Measurements from ENCODE around the gene MDP1. TPM values are rescaled to one million over a fixed set of nuclear protein-coding genes. Genes with fewer than 3 reads are reported as not detected.

The MDP1 gene
- total RNA-seq, 3 donors from 2014 or later: 13.1 to 20.8 (median 17.1) TPM

DNA sequence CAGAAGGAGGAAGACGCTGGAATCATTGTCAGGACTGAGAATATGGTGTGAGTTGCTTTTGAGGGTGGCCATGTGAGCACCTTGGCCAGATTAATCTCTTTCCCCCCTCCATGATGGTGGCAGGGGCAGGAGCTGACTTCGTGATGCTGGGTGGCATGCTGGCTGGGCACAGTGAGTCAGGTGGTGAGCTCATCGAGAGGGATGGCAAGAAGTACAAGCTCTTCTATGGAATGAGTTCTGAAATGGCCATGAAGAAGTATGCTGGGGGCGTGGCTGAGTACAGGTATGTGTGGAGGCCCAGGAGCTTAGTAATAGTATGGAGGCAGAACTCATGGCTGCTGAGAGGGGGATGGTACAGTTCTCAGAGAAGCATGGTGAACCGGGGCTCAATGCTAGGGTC is 22.3 kb upstream of the MDP1 start:
- peak overlapping the region in 1 of 2 donors; percentile 16 for H3K27ac ChIP-seq

DNA sequence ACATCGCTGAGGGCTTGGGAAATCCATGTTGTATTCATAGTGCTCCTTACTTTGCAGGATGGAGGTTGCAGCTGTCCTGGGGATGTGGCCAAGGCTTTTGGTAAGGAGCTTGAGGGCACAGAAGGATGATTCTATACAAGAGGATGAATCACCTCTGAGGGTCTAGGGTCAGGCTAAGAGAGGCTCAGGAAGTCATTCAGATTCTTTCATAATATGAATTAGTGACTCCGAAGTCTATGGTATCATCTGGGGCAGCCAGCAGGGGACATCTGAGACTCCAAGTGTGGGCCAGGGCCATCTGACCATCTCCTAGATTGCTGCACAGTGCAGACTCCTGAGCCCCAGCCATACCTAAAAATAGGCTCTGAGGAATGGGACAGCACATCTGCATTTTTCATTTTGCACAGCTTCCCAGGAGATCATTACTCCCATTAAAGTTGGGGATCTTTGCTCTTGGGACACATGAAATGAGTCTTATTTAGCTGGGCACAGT is 21.6 kb upstream of the MDP1 start:
- TF ChIP-seq POLR2AphosphoS5 (IDR thresholded peaks at IDR 0.05): no peak
- no peak for TF ChIP-seq POLR2A (IDR thresholded peaks at IDR 0.05)
- TF ChIP-seq, protein P1, sequence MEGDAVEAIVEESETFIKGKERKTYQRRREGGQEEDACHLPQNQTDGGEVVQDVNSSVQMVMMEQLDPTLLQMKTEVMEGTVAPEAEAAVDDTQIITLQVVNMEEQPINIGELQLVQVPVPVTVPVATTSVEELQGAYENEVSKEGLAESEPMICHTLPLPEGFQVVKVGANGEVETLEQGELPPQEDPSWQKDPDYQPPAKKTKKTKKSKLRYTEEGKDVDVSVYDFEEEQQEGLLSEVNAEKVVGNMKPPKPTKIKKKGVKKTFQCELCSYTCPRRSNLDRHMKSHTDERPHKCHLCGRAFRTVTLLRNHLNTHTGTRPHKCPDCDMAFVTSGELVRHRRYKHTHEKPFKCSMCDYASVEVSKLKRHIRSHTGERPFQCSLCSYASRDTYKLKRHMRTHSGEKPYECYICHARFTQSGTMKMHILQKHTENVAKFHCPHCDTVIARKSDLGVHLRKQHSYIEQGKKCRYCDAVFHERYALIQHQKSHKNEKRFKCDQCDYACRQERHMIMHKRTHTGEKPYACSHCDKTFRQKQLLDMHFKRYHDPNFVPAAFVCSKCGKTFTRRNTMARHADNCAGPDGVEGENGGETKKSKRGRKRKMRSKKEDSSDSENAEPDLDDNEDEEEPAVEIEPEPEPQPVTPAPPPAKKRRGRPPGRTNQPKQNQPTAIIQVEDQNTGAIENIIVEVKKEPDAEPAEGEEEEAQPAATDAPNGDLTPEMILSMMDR (IDR thresholded peaks at IDR 0.05): no peak
- H3K4me1 ChIP-seq: peaks cover 3 to 31% of the 10 kb centered on the region in 2 donors
- H3K27ac ChIP-seq: no peak overlapping the region

More for the DNA sequence above, 22.3 kb upstream of the MDP1 start:
- TF ChIP-seq POLR2A (IDR thresholded peaks at IDR 0.05) (no peak), POLR2AphosphoS5 (IDR thresholded peaks at IDR 0.05) (no peak)
- TF ChIP-seq, protein P1 (IDR thresholded peaks at IDR 0.05): no peak
- no peaks in the 10 kb centered on the region for H3K9me3 ChIP-seq
- no peak for DNase-seq (ENCODE audit: low spot score in 2 of 2)
- no peaks in the 10 kb centered on the region for H3K36me3 ChIP-seq
- no peak overlapping the region for H3K4me3 ChIP-seq
- H3K4me1 ChIP-seq: peaks cover 3 to 29% of the 10 kb centered on the region in 2 donors
- no peaks in the 10 kb centered on the region for H3K27me3 ChIP-seq
- intact Hi-C loops (cut with DNase I; ENCODE audit: low total_unique reads): no loop called here

DNA sequence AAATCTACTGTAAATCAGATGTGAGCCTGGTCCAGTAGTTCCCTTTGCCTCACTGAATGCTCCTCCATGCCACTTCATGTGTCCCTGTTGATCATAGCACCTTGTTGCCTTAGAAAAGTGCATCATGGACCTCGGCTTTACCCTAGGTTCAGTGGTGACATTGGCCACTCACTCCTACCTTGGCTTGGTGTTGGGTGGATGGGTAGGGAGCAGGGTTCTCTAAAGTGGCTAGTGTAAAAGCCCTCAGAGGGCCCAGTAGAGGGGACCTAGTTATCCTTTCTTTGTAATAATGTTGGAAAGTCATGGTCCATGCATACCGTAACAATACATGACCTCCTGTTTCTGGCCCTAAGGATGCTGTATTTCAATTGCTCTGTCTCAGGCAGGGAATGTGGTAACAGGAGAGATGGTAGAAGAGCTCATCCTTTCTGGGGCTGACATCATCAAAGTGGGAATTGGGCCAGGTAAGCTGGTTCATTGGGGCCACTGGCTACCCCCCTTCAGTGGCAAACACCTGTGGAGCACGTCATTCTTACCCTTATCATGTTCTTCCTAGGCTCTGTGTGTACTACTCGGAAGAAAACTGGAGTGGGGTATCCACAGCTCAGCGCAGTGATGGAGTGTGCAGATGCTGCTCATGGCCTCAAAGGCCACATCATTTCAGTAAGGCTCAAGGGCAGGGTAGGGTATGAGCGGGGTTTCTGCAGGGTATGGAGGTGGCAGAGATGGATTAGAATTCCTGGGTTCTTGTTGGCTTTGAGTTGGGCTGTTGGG is 21.0 kb upstream of the MDP1 start:
- no peak for DNase-seq (ENCODE audit: low spot score in 2 of 2)
- Histone ChIP-seq H3K4me1 (peaks cover 3 to 31% of the 10 kb centered on the region in 2 donors), H3K4me3 (no peak overlapping the region), H3K9me3 (no peaks in the 10 kb centered on the region), H3K27me3 (no peaks in the 10 kb centered on the region), H3K27ac (no peak overlapping the region), H3K36me3 (no peaks in the 10 kb centered on the region)
- TF ChIP-seq, protein P1 (IDR thresholded peaks at IDR 0.05): no peak
- TF ChIP-seq POLR2AphosphoS5 (IDR thresholded peaks at IDR 0.05): no peak
- no peak for TF ChIP-seq POLR2A (IDR thresholded peaks at IDR 0.05)
- intact Hi-C loops (cut with DNase I; ENCODE audit: low total_unique reads): no loop called here

More for the DNA sequence above, 21.6 kb upstream of the MDP1 start:
- Histone ChIP-seq H3K27me3 (no peaks in the 10 kb centered on the region), H3K4me3 (no peak overlapping the region), H3K9me3 (no peaks in the 10 kb centered on the region), H3K36me3 (no peaks in the 10 kb centered on the region)
- intact Hi-C loops (cut with DNase I; ENCODE audit: low total_unique reads): no loop called here
- DNase-seq (ENCODE audit: low spot score in 2 of 2): no peak

DNA sequence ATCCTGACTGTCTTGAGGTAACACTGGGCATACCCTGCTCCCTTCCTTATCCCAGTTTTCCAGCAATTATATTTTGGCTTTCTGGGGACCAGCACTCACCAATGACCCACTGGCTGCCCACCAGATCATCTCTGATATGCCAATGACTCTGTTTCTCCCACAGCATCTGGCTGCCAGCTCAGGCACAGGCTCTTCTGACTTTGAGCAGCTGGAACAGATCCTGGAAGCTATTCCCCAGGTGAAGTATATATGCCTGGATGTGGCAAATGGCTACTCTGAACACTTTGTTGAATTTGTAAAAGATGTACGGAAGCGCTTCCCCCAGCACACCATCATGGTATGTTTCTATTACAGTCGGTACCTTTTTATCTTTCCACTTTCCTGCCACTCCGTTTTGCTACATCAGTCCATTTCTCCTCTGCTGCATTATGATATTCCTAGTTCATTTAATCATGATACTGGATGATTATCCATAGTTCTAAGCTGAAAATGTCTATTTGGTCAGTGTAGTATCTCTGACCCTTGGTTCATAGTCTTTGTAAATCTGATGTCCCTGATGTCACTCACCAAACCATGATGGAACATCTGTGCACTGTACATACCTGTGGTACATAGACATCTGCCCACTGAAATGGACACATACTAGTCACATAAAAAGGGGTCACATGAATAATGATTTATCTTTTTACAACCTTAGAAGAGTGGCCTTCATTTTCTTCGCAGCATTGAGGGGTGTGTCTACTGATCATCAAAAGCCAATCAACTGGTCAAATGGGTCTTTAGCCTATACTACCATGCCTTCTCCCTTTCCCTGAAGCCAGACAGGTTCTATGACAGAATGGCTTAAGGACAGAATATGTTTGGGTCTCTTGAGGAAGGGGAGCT is 20.2 kb upstream of the MDP1 start:
- H3K4me1 ChIP-seq: peaks cover 4 to 34% of the 10 kb centered on the region in 2 donors
- no peaks in the 10 kb centered on the region for H3K36me3 ChIP-seq
- H3K4me3 ChIP-seq: no peak overlapping the region
- no peaks in the 10 kb centered on the region for H3K27me3 ChIP-seq
- TF ChIP-seq POLR2A (IDR thresholded peaks at IDR 0.05): no peak
- TF ChIP-seq POLR2AphosphoS5 (IDR thresholded peaks at IDR 0.05): no peak
- TF ChIP-seq, protein P1 (IDR thresholded peaks at IDR 0.05): no peak
- no peak for DNase-seq (ENCODE audit: low spot score in 2 of 2)
- H3K27ac ChIP-seq: no peak overlapping the region
- intact Hi-C loops (cut with DNase I; ENCODE audit: low total_unique reads): no loop called here
- H3K9me3 ChIP-seq: no peaks in the 10 kb centered on the region
